Activated naive CD4-positive, alpha-beta T cell (primary cell): ENCODE results near the gene IL17REL.

Experiments
- DNase-seq, 4 experiments: peaks; one replicate each; lab custom pipeline; 2025; lab: John Stamatoyannopoulos, UW

Gene IL17REL

DNA sequence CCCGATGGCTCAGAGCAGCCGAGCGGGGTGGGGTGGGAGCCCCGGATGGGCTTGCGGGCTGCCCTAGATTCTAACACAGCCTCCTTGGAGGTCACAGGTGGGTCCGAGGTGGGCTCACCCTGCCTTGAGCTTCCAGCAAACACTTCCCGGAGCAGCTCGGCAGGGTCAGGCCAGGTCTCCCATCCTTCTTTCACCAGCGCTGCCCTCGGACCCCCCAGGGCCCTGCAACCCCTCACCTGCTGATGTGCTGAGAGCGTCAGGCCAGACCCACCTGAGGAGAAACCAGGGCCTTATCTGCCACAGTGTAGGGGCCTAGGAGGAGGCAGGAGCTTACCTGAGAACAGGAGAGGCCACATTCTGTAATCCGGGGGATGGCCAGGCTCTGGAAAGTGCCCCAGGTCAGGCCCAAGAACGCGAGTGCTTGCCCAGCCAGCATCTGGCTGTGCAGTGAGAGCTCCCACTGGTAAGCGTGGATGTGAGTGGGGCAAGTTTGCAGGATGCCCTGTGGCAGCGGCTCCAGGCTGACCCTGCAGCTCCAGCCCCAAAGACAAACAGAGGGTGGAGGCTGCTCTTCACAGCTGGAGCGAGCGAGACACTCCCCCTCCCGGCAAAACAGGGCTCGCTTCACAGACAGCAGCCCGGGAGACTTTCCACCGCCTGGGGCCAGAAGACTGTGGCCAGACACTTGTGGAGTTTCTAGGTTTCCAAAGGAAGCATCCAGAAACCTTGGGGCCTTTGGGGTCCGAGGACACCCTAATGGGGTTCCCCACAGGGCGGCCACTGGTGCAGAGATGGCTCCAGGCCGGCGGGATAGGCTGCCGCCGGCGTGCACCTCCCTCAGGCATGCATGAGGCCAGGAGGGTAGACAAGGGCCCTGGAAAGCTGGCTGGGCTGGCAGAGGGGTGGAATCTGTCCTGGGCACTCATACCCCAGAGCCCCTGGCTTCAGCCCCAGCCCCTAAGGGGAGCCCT lies at the start of gene IL17REL:
Gene IL17REL (minus strand): TSS at position 555 of the 971 bp plus-strand sequence. CDS start 119 bp downstream, at position 436.
- no peak for DNase-seq

DNA sequence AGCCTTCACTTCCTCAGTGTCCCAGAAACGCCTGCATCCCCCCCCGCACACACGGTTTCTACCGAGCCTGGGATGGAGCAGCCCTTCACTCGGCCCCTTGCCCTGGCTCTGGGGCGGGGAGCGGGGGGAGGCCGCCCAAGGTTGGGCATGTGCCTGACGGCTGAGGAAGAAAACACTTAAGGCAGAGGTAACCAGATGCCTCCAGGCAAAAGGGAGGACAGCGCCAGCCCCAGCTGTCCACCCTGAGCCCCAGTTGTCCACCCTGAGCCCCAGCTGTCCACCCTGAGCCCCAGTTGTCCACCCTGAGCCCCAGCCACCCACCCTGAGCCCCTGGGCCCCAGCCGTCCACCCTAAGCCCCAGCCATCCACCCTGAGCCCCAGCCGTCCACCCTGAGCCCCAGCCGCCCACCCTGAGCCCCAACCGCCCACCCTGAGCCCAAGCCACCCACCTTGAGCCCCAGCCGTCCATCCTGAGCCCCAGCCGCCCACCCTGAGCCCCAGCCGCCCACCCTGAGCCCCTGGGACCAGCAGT lies 49.3 kb upstream of the IL17REL start:
- no peak for DNase-seq

DNA sequence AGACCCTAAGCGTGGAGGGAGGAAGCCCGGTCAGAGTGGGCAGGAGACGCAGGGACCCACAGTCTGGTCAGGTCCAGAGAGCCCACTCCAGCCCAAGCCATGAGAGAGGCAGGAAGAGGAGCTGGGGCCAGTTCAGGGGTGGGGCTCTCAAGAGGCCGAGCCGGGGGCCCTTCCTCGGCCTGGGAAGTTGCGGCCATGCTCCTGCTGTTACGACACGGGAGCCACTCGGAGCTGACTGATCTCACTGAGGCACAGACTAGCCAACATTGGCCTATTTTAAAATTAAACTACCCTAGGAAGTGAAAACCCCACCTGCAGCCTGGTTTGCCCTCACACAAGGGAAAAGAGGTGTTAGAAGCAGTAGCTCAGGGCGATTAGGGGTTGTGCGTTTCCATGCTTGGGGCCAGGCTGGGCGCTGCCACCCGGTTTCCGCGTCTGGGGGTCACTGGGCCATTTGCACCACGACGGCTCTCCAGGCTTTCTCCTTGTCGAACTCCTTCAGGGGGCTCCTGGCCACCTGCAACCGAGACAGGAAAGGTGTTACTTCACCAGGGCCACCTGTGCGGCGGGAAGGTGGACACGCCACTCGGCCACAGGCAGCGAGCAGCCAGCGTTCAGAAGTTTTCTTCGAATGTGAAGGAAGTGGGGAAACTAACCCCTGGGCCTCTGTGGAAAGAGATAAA lies 48.7 kb upstream of the IL17REL start:
- no peak for DNase-seq

DNA sequence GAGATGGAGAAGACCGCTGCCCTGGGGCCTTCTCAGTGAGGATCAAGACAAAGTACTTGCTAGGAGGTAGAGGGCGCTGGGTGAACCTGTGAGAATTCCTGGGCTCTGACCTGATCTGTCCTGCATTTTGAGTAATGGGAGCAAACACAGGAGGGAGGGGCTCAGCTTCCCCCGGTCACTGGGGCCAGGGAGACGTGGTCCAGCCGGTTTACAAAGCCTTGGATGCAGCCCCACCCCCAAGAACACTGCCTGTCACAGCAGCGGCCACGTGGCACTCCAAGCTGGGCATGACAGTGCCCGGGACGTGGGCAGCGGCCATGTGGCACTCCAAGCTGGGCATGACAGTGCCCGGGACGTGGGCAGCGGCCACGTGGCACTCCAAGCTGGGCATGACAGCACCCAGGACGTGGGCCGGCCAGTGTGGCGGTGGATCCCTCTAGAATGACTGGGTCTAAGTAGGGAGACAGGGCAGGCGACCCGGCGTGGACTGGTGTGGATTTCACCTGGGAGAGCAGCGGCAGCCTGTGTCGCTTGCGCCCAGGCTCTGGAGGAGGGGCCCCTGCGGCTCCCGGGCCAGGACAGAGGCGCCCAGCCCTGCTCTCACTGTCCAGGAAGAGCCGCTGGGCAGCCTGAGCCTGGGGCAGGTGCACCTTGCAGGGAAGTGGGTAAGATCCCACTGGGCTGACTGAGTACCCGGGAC lies 48.0 kb upstream of the IL17REL start:
- DNase-seq = no peak

DNA sequence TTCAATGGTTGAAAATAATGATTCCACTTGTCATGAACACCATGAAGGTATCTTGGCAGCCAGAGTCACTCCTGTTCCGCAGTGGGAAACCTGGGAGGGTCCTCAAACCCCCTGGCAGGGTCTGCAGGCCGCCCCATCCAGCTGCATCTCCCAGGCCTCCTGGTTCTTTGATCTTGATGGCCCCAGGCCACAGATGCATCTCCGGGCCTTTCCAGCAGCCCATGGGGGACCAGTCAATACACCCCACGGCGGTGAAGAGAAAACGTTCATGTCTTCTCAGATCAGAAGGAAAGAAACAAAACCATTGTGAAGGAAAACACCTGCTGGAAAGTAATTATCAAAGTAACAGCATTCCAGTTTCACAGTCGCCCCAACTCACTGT lies 47.3 kb upstream of the IL17REL start:
- no peak for DNase-seq

DNA sequence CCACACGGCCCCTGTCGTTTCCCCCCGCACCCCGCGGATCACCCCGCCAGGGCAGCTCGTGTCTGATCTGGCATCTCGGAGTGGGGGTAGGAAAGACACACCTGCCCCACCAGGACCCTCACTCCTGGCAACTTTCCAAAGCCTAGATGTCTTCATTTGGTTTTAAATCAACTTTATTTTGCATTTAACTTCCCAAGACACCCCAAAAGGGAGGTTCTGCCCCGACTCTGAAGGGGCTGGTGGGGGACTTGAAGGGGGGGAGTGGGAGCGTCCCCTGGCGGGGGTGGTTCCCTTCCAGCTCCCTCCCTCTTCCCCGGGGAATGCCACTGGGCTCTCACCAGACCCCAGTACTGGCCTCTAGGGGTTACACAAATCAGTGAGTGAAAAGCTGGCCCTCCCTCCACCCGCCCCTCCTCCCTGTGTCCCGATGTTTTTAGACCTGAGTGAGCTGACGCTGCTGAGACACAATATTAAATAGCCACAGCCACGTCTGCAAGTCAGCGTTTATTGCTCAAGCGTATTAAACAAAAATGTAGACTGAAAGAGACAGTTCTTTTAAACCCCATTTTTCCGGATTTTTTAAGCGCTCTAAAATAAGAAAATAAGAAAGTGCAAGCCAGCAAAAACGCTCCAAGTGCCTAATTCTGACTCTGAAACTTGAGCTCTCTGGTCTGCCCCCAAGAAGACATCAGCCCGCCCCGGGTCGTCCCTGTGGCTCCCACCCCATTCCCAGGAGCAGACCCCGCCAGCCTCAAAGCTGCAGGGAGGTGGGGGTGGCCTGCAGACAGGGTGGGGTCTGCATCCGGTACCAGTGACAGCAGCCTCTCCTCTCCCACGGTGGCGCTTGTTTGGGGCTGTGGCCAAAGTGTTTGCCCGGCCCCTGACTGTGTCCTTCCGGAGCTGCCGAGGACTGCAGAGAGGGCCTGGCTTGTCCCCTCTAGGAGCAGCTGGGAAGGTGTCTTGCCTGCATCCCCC lies 46.6 kb upstream of the IL17REL start:
- no peak for DNase-seq

DNA sequence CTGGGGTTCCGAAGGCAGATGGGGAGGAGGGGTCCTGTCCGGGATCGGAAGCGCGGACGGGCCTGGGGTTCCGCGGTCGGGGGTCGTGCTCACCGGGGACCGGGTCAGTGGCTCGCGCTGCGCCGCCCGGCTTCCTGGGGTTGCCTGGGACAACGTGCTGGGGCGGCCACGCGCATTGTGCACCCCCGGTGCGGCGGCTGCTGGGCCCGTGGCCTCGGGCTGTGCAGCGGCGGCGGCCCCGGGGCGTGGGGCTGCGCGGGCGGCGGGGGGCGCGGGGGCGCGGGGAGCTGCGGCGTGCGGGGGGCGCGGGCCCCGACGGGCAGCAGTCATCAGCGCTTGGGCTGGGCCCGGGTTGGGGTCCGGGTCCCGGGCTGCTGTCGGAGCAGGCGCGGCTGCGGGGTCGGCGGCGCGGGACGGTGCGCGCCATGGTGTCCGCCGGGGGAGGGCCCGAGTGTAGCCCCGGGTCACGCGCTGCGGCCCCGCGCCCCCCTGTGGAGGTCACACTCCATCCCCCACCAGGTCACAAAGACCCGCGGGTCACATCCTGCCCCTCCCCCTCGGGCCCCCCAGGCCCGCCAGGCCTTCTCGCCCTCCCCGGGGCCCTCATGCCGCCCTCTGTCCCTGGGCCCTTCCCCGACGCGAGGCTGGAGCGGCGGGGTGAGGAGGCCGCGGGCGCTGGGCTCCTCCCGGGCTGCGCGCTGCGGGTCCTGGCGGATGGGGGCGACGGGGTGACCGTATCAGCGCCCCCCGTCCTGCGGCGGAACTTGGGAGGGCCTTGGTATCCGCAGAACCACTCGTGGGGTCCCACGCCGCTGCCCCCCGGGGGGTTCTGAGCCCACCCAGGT lies 45.7 kb upstream of the IL17REL start, which contains the start of gene TTLL8:
Gene TTLL8 (minus strand): TSS at position 238 of the 845 bp plus-strand sequence.
- DNase-seq = no peak

DNA sequence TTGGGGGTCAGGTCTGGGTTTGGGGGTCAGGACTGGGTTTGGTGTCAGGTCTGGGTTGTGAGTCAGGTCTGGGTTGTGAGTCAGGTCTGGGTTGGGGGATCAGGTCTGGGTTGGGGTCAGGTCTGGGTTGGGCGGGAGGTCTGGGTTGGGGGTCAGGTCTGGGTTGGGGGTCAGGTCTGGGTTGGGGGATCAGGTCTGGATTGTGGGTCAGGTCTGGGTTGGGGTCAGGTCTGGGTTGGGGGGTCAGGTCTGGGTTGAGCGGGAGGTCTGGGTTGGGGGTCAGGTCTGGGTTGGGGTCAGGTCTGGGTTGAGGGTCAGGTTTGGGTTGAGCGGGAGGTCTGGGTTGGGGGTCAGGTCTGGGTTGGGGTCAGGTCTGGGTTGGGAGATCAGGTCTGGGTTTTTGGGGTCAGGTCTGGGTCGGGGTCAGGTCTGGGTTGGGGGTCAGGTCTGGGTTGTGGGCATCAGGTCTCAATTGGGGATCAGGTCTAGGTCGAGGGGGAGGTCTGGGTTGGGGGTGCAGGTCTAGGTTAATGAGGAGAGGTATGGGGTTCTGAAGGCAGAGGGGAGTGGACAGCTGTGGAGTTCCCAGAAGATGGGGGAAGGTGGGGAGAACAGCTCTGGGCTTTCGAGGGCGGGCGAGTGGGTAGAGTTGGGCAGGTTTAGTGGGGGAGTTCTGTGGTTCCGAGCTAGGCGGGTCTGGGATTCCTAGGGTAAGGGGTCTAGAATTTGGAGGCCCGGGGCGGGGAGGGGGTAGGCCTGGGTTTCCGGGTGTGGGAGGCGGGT lies 44.9 kb upstream of the IL17REL start:
- DNase-seq = no peak

DNA sequence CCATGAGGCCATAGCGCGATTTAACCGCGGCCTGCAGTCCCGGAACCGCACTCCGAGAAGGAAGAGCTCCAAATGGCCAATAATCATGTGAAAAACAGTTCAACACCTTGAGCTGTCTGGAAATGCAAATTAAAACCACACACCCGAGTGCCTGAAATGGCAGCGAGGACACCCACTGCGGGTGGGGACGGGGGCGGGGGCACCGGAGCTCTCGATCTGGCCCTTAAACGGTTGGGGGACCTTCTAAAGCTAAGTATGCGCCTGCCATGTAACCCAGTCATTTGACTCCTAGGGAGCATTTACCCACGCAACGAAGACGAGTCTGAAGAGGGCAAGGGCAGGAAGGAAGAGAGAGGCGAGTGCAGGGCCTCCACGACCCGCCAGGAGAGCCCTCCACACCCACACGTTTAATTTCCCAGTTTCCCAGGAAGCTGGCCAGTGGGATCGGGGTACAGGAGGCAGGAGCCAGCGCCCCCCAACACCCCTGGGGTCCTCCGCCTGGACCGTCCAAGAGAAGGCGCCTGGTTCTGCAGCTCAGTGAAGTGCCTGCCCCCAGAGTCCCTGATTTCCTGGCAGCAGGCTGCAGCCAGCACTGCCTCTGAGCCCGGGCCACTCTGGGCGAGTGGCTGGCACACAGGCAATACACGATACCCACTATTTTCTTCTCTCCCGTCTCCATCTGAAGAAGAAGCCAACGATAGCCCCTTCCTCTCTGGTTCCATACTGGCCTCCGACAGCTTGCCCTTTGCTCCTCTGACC lies 43.8 kb upstream of the IL17REL start:
- no peak for DNase-seq

DNA sequence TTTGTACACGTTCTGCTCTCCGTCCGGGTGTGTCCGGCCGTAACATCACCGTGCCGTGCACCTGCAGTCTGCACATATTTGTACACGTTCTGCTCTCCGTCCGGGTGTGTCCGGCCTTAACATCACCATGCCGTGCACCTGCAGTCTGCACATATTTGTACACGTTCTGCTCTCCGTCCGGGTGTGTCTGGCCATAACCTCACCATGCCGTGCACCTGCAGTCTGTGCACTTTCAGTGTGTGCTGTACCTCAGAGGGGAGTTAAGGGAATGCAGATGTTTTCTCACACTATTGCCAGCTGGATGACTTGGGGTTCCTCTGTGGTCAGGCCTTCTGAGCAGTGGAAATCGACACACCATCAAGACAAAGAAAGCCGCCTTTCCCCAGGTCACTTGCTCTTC lies 41.3 kb upstream of the IL17REL start:
- DNase-seq = no peak

DNA sequence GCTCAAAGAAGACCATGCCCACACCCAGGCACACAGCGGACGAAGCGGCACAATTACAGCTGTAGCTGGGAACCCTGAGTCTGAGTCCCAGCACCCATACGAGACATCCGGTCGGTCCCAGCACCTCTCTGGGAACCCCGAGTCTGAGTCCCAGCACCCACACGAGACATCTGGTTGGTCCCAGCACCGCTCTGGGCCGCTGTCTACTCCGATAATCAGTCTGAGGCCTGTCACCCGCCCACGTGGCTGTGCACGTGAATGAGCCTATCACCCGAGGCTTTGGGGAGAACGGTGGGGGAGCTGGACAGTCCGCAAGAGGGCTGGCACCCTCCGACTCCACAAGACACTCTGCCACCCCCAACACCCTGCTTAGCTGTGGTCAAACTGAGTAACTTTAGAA lies 39.4 kb upstream of the IL17REL start:
- DNase-seq = no peak

DNA sequence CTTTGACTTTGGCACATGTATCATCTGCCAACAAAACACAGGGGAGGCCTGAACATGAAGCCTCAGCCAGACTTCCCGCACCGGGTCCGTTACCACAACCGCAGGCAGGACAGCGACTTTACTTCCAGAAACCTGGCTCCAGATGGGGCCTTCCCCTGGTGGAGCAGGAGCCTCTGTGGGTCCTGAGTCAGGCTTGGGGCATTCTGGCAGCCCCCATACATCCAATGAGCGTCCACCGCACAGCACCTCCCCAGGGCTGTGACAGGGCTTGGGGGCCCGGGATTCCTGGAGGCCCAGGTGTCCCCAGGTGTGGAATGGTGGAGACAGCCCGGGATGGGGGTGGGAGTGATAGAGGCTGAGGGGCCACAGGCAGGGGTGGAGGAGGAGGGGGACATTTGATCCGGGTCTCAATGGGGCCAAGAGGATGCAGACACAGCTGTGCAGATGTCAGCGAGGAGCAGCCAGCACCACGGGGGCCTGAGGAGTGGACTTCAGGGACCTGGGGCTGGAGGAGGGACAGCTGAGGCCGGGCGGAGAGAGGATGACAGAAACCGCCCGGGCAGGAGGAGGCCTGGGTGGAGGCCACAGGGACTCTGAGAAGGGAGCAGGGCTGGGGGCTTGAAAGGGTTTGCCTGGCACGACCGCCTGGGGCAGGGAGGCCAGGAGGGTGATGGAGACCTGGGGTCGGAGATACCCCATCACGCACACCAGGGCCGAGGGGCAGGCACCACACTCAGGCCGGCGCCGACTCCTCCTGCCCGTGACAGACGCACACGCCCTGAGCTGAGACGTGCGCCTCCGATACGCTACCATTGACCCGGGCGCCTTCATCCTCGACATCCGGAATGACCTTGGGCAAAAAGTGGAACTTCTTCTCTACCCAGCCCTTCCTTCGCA lies 37.0 kb upstream of the IL17REL start:
- DNase-seq = no peak

DNA sequence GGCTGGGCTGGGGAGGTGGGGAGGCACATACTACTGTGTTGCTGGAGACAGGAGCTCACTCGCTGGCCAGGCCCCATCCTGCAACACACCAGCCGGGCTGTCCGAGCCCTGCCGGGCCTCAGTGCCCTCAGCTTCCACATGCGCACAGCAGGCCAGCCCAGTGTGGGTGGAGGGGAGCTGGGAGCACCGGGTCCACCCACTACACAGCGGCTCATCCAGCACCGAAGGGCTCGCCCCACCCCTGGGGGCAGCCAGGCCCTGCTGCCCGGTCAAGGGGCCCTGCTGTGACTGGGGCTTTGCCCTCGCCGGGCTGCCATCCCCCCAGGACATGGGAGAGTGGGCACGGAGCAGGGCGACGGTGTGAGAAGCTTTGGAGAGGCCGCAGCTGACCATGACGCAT lies 36.3 kb upstream of the IL17REL start:
- DNase-seq = no peak

DNA sequence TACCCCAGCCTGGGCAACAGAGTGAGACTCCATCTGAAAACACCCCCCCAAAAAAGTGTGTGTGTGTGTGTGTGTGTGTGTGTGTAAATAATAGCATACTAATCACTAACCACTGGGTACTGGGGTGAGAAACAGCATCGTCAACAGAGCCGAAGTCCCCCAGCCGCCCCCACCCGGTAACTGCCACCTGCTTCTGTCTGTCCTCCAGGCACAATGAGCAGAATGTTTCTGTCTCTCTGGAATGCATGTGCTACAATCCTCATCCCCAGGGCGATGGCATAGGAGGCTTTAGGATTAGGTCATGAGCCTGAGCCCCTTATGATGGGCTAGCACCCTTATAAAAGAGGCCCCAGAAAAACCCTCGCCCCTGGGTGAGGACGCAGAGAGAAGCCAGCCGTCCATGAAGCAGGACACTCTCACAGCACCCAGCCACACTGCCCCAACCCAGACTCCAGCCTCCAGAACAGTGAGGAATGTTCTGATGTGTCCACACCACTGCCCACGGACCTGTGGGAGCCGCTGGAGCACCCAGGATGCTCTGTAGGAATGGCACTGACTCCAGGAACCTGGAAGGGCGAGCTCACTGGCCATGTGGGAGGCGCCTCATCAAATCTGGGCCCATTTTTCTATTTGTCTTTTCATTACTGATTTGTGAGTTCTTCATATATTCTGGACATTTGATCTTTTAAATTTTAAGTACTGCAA lies 35.6 kb upstream of the IL17REL start:
- no peak for DNase-seq

DNA sequence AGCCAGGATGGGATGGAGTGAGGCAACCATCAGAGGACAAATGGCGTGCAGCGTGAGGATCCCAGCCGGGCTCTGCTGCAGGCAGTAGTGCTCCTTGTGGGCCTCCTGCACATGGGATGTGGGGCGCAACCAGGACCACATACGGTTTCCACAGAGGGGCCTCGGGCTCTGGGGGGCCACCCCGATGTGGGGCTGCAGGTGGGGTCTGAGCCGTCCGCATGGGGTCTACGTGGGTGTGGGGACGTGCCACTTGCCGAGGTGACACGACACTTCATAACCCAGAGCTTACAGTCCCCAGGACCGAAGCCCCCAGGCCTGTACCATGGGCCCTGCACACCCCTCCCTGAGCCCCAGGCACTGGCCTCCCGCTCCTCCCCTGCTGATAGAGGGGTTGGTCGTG lies 34.8 kb upstream of the IL17REL start:
- no peak for DNase-seq

DNA sequence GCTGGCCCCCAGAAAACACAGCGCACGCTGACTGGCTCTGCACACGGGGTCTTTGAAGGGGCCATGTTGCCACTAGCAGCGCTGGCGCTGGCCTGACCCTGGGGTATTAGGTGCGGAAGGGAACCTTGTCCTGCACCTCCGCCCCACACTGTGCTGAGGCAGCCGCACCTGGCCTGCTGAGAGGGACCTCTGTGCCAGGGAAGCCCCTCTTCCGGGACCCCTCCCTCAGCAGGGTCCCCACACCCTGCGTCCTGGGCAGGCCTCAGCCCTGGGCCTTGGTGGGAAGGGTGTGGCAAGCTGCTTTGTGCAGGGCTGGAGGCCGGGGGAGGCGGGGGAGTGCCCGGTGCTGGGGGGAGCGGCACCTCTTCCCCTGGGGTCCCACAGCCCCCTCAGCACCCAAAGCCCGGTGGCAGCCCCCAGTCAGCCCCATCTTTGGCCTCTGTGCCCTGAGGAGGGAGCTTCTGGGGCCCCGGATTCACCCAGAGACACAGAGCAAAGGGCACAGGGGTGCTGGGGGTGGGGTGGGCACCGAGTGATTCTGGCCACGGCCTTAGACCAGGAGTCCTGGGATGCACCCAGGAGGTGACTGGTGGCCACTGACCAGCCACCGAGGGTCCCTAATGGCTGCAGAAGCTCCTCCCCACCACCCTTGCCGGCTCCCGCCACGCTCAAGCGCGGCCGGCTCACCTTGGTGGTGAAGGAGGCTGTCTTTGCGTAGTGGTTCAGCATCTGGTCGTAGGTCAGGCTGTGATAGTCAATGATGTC lies 34.1 kb upstream of the IL17REL start:
- DNase-seq = no peak
